K562 (cell line): Measurements from ENCODE around the gene GH2. TPM values are rescaled to one million over a fixed set of nuclear protein-coding genes. Genes with fewer than 3 reads are reported as not detected.

Source experiments
- ARID4B ChIP-seq: sonication (generic); formaldehyde crosslinking; IDR thresholded peaks from 2 replicates; pipeline ENCODE4 v1.8.0; 2022; ENCODE audit warnings: mild to moderate bottlenecking, missing genetic modification reagents
- CHD1 ChIP-seq: fragments of 200-600 bp; sonication (generic); IDR thresholded peaks from one replicate; pipeline ENCODE4 v1.6.1; 2012; ENCODE audit warnings: mild to moderate bottlenecking, moderate library complexity, low read length, inconsistent platforms
- FOXA1 ChIP-seq: fragments of 450-650 bp; IDR thresholded peaks from 2 replicates; pipeline ENCODE4 v1.6.1; 2016; ENCODE audit warnings: mild to moderate bottlenecking, borderline replicate concordance
- MLX ChIP-seq, 2 experiments: fragments of 450-650 bp in 1 of 2; sonication (generic) in 1 of 2; formaldehyde crosslinking; conservative IDR thresholded peaks; 2 replicates each; pipeline versions ENCODE4 v1.4.0 to v1.8.1; 2020 to 2022; ENCODE audit warnings: mild to moderate bottlenecking in 1 of 2, missing genetic modification reagents in 1 of 2
- ZFX ChIP-seq: sonication (generic); formaldehyde crosslinking; IDR thresholded peaks from 2 replicates; pipeline ENCODE4 v1.8.0; 2022; ENCODE audit warnings: mild to moderate bottlenecking, missing genetic modification reagents, moderate library complexity
- polyA plus RNA-seq, 8 experiments: library from polyadenylated mRNA; depleted of rRNA in 4 of 8; stranded (reverse) in 5 of 8; unstranded in 3 of 8; fragments of >200 nt; fragmentation: Nextera tagmentation in 2 of 8; fragmentation: Illumina TruSeq in 1 of 8; extraction: Ambion mirVana in 2 of 8; extraction: Trizol in 1 of 8; gene quantifications; 2 replicates each; pipeline versions ENCODE4 v1.2.1 to v1.2.3, GENCODE V29; 2011 to 2014; ENCODE audit warnings: inconsistent platforms in 1 of 8, missing spikeins in 1 of 8
- total RNA-seq, 7 experiments: library from RNA; depleted of rRNA in 6 of 7; stranded (reverse); fragments of >200 nt in 6 of 7; fragmentation: Illumina TruSeq in 2 of 7; extraction: Trizol in 2 of 7; gene quantifications; 2 replicates each; pipeline versions ENCODE4 v1.2.1 to v1.2.3, GENCODE V29; 2011 to 2021; ENCODE audit warnings: low replicate concordance in 1 of 7

The GH2 gene
- total and polyA plus RNA-seq, 9 of the 15 experiments (the other 6 are each of a cell fraction or from before 2014, with no cell fraction given): not detected

- TF ChIP-seq ARID4B (CRISPR knock-in tag) (0 out of 2 replicates have a peak, but pooled peaks have one; percentile 13), MLX (CRISPR knock-in tag; conservative IDR thresholded peaks at IDR 0.05) (no peak), CHD1 (peak; percentile 61), ZFX (0 out of 2 replicates have a peak, but pooled peaks have one; percentile 49), FOXA1 (no peak)
- TF ChIP-seq, all 486 proteins: peak for 10
Measured at GRCh38 chr17:63842173-63842539, 39.6 kb downstream of the GH2 start (continued).
